Fibroblast of lung (primary cell): ENCODE data around the gene KCNJ14. TPM values are rescaled to one million over a fixed set of nuclear protein-coding genes. Genes with fewer than 3 reads are reported as not detected.

Experiments used
- DNase-seq, 2 donors: peaks; one replicate each; pipeline versions ENCODE4 v3.0.0 to v3.0.0-alpha.2; 2010; ENCODE audit warnings: low read depth in 2 of 2
- H2AFZ ChIP-seq: 2 replicates; pipeline ENCODE4 v1.5.1; 2012; ENCODE audit warnings: low read length, control low read depth, inconsistent platforms
- H3K27ac ChIP-seq: 2 replicates; pipeline ENCODE4 v1.5.1; 2011; ENCODE audit warnings: low read length, control low read depth; ENCODE audit not compliant: insufficient read depth
- H3K27me3 ChIP-seq: 2 replicates; pipeline ENCODE4 v1.5.1; 2011; ENCODE audit warnings: mild to moderate bottlenecking, low read length; ENCODE audit not compliant: control insufficient read depth, insufficient read depth
- H3K36me3 ChIP-seq: 2 replicates; pipeline ENCODE4 v1.5.1; 2011; ENCODE audit warnings: low read length; ENCODE audit not compliant: control insufficient read depth, insufficient read depth
- H3K4me1 ChIP-seq: 2 replicates; pipeline ENCODE4 v1.5.1; 2011; ENCODE audit warnings: low read length; ENCODE audit not compliant: control insufficient read depth, insufficient read depth; ENCODE audit errors: extremely low read depth
- H3K4me2 ChIP-seq: 2 replicates; pipeline ENCODE4 v1.5.1; 2011; ENCODE audit warnings: low read length, control low read depth; ENCODE audit not compliant: insufficient read depth; ENCODE audit errors: extremely low read depth
- H3K4me3 ChIP-seq, 4 experiments: fragments of 200-600 bp in 1 of 4; sonication (generic) in 1 of 4; replicated peaks in 1 of 4; 2 replicates each; pipeline ENCODE4 v1.5.1; 2011 to 2016; ENCODE audit warnings: low read length in 4 of 4, low read depth in 3 of 4, mild to moderate bottlenecking in 3 of 4, control low read depth in 2 of 4, inconsistent platforms in 1 of 4, mixed read lengths in 1 of 4; ENCODE audit not compliant: insufficient read depth in 1 of 4; ENCODE audit errors: control extremely low read depth in 1 of 4
- H3K79me2 ChIP-seq: 2 replicates; pipeline ENCODE4 v1.5.1; 2012; ENCODE audit warnings: mild to moderate bottlenecking, low read length, inconsistent platforms; ENCODE audit not compliant: control insufficient read depth, insufficient read depth
- H3K9ac ChIP-seq: 2 replicates; pipeline ENCODE4 v1.5.1; 2011; ENCODE audit warnings: mild to moderate bottlenecking, low read length, control low read depth; ENCODE audit not compliant: insufficient read depth
- H3K9me3 ChIP-seq: 2 replicates; pipeline ENCODE4 v1.5.1; 2012; ENCODE audit warnings: low read depth, low read length; ENCODE audit not compliant: control insufficient read depth, insufficient read depth
- H4K20me1 ChIP-seq: 2 replicates; pipeline ENCODE4 v1.5.1; 2011; ENCODE audit warnings: low read length; ENCODE audit not compliant: control insufficient read depth, insufficient read depth; ENCODE audit errors: extremely low read depth
- CTCF ChIP-seq, 2 donors: IDR thresholded peaks in 1 of 2; conservative IDR thresholded peaks in 1 of 2; 1 replicate in 1 of 2; 2 replicates in 1 of 2; pipeline ENCODE4 v1.5.1; 2011 to 2012; ENCODE audit warnings: low read length in 2 of 2, control low read depth in 1 of 2, inconsistent platforms in 1 of 2, low read depth in 1 of 2, mild to moderate bottlenecking in 1 of 2
- EZH2 ChIP-seq: IDR thresholded peaks from 2 replicates; pipeline ENCODE4 v1.5.1; 2012; ENCODE audit warnings: low read length, control low read depth, mild to moderate bottlenecking; ENCODE audit errors: missing control alignments
- polyA plus RNA-seq, 2 donors: library from polyadenylated mRNA; depleted of rRNA in 1 of 2; stranded (reverse) in 1 of 2; unstranded in 1 of 2; fragments of >200 nt; gene quantifications; 2 replicates each; pipeline ENCODE4 v1.2.1, GENCODE V29; 2011 to 2012; ENCODE audit warnings: missing spikeins in 1 of 2
- total RNA-seq: library from RNA; depleted of rRNA; stranded (reverse); fragments of >200 nt; gene quantifications from 2 replicates; pipeline ENCODE4 v1.2.1, GENCODE V29; 2014

Gene KCNJ14
- total and polyA plus RNA-seq, 2 donors (not counting 1 experiment from before 2014, with no cell fraction given), result 0.15 to 0.50 TPM

- Histone ChIP-seq H3K27me3 (no peaks in the 10 kb centered on the region), H3K4me1 (peaks cover 10% of the 10 kb centered on the region), H3K9me3 (no peaks in the 10 kb centered on the region), H3K27ac (no peak overlapping the region), H3K4me3 (peak overlapping the region in 2 of 4 experiments; percentile 64 to 91), H3K79me2 (peaks cover 17% of the 10 kb centered on the region), H4K20me1 (no peaks in the 10 kb centered on the region), H3K9ac (no peak overlapping the region), H3K36me3 (peaks cover 36% of the 10 kb centered on the region), H3K4me2 (peak overlapping the region; percentile 93), H2AFZ (no peak overlapping the region)
- TF ChIP-seq EZH2, result no peak
- TF ChIP-seq CTCF (conservative IDR thresholded peaks at IDR 0.05 in 1 of 2, IDR thresholded peaks at IDR 0.05 in 1 of 2; ENCODE audit: low read depth in 1 of 2, low read length in 2 of 2), result no peak
- no peak for DNase-seq
Measured at GRCh38 chr19:48470856-48471255, 15.5 kb downstream of the KCNJ14 start.

GRCh38 chr19:48471836-48472235 is 16.5 kb downstream of the KCNJ14 start:
- no peaks in the 10 kb centered on the region for H4K20me1 ChIP-seq
- peaks cover 36% of the 10 kb centered on the region for H3K36me3 ChIP-seq
- no peak overlapping the region for H3K9ac ChIP-seq
- peaks cover 17% of the 10 kb centered on the region for H3K79me2 ChIP-seq
- H3K27ac ChIP-seq, result no peak overlapping the region
- TF ChIP-seq EZH2, result no peak
- TF ChIP-seq CTCF (conservative IDR thresholded peaks at IDR 0.05 in 1 of 2, IDR thresholded peaks at IDR 0.05 in 1 of 2; ENCODE audit: low read depth in 1 of 2, low read length in 2 of 2), result no peak
- H3K4me1 ChIP-seq, result peaks cover 10% of the 10 kb centered on the region
- no peaks in the 10 kb centered on the region for H3K9me3 ChIP-seq
- H2AFZ ChIP-seq, result no peak overlapping the region
- H3K4me2 ChIP-seq, result no peak overlapping the region
- H3K27me3 ChIP-seq, result no peaks in the 10 kb centered on the region
- no peak for DNase-seq
- H3K4me3 ChIP-seq, result no peak overlapping the region

GRCh38 chr19:48473161-48473966 is 18.0 kb downstream of the KCNJ14 start:
- no peak for TF ChIP-seq EZH2
- TF ChIP-seq CTCF (conservative IDR thresholded peaks at IDR 0.05 in 1 of 2, IDR thresholded peaks at IDR 0.05 in 1 of 2; ENCODE audit: low read depth in 1 of 2, low read length in 2 of 2), result no peak
- no peak for DNase-seq
- no peaks in the 10 kb centered on the region for H3K27me3 ChIP-seq
- H3K27ac ChIP-seq, result no peak overlapping the region
- peaks cover 8% of the 10 kb centered on the region for H3K4me1 ChIP-seq
- no peak overlapping the region for H3K4me2 ChIP-seq
- H4K20me1 ChIP-seq, result no peaks in the 10 kb centered on the region
- H3K79me2 ChIP-seq, result peaks cover 17% of the 10 kb centered on the region
- no peaks in the 10 kb centered on the region for H3K9me3 ChIP-seq
- H3K36me3 ChIP-seq, result peaks cover 38% of the 10 kb centered on the region
- H2AFZ ChIP-seq, result no peak overlapping the region
- no peak overlapping the region for H3K9ac ChIP-seq
- no peak overlapping the region for H3K4me3 ChIP-seq
